Vagina (tissue), 2 donors: Measurements from ENCODE around the gene S100A7A.

Experiments used
- CTCF ChIP-seq, 3 experiments: fragments of 450-650 bp in 2 of 3; fragments of 200-600 bp in 1 of 3; sonication (generic) in 1 of 3; IDR thresholded peaks; one replicate each; pipeline ENCODE4 v1.5.1; 2017 to 2019; ENCODE audit warnings: antibody characterized with exemption in 3 of 3, mild to moderate bottlenecking in 2 of 3, moderate library complexity in 2 of 3
- POLR2A ChIP-seq, 2 donors: fragments of 450-650 bp; IDR thresholded peaks; one replicate each; pipeline ENCODE4 v1.6.1; 2017; ENCODE audit warnings: antibody characterized with exemption in 2 of 2, mild to moderate bottlenecking in 2 of 2, moderate library complexity in 2 of 2
- POLR2AphosphoS5 ChIP-seq, 2 donors: sonication (generic); formaldehyde crosslinking; IDR thresholded peaks; one replicate each; pipeline ENCODE4 v1.9.0; 2017; ENCODE audit warnings: antibody characterized with exemption in 2 of 2, mild to moderate bottlenecking in 2 of 2, low read depth in 1 of 2; ENCODE audit not compliant: insufficient read depth in 1 of 2

GRCh38 chr1:153466908-153467307 is 50.6 kb downstream of the S100A7A start:
- TF ChIP-seq CTCF (IDR thresholded peaks at IDR 0.05) (no peak), POLR2A (IDR thresholded peaks at IDR 0.05) (no peak), POLR2AphosphoS5 (IDR thresholded peaks at IDR 0.05; ENCODE audit: insufficient read depth in 1 of 2, low read depth in 1 of 2) (no peak)
